HG03460 (cell line): ENCODE measurements around the gene SLC39A9.

ENCODE experiments used
- ATAC-seq: cut with Tn5 transposase; IDR thresholded peaks from one replicate; pipeline ENCODE4 v1.9.1; 2021; ENCODE audit not compliant: unreplicated experiment

SLC39A9 gene, protein sequence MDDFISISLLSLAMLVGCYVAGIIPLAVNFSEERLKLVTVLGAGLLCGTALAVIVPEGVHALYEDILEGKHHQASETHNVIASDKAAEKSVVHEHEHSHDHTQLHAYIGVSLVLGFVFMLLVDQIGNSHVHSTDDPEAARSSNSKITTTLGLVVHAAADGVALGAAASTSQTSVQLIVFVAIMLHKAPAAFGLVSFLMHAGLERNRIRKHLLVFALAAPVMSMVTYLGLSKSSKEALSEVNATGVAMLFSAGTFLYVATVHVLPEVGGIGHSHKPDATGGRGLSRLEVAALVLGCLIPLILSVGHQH

DNA sequence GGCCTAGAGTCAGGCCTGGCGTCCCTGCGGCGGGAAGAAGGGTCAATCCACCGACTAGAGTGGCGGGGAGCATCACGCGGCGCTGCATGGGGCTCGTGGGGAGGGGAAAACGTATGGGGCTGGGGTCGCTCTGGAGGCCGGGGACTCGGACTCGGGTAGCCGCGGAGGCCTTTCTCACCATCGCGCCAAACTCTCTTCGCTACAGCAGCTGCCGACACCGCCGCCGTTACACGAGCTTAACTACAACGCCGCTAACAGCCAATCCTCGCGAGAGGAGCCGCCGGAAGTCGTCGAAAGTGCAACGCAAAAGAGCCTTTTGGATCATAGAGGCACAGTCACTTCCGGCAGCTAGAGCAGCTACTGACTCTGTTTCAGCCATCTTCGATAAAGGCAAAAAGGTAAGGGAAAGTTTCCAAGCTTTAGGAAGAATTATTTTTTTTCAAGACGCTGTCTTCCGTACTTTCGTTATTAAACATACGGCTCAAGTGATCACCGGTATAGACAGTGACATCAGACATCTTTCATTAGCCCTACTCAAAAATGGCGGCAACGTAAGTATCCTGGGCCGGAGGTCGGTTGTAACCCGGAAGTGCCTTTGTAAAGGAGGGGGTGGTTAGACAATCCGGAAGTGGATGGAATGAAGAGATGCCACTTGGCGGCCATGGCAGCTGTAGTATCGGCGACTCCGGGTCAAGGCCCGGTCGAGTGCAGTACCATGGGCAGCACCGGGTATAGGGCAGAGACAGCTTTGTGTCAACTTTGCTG lies at the start of gene SLC39A9, which contains the start of gene ERH:
SLC39A9 (plus strand) TSS at position 640 of the 765 bp plus-strand sequence. CDS start 678 bp downstream, outside the sequence.
ERH (minus strand) TSS at position 247 of the 765 bp plus-strand sequence; CDS start at position 181, 66 bp downstream.
- peak; percentile 91 for ATAC-seq

DNA sequence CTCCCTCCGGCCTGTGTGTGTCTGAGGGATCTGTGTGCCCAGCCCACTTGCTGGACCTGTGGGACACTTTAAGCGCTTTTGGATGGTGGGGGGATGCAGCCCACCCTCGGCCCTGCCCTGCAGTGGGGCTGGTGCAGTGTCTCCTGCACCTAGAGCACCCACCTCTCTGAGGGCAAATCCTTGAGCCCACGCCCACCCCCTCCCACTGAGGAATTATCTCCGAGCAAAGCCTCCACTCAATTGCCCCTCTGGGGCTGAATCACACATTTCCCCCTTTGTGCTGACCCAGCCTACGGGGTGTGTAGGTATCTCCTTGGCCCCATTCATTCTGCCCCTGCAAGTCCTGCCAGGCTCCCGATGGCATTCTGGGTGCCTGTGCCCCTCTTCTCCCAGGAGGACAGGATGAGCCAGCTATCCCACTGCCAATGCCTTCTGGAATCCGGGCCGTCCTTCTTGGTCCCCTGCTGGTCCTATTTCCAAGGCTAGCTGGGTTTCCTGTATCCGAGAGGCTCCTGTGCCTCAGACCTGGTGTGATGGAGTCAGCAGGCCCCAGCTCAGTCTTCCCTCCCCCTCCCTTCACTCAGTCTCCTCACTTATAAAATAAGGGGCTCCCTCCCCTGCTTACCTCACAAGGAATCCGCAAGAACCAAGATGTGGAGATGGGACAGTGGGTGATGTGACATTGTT lies 49.3 kb upstream of the SLC39A9 start:
- no peak for ATAC-seq

DNA sequence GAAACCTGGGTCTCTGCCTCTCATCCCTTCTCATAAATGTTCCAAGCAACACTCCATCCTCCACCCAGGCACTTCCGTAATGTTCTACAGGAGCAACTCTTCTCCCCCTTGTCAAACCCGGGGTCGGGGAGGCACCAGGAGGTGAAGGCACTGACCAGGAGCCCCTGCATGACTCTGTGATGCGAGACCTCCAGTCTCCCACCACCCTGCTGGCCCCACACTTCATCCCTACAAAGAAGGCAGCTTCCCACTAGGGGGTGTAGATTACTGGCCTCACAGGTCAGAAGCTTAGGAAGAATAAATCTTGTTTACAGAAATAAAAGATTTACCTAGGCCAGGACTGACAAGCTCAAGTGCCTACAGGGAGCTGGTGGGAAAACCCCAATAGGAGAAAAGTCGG lies 47.6 kb upstream of the SLC39A9 start:
- no peak for ATAC-seq

DNA sequence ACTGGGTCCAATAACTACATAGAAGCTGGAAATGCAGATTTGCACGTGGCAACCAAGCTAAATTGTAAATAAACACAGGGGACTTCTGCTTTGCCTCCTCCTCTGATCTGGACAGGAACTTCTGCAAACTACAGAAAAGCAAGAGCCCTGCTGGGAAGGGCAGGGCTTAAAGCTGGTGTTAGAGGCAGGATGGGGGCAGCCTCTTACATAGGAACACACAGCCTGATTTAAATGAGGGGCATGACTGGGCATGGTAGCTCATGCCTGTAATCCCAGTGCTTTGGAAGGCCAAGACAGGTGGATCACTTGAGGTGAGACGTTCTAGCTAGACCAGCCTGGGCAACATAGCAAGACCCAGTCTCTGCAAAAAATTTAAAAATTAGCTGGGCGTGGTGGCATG lies 47.1 kb upstream of the SLC39A9 start:
- no peak for ATAC-seq

DNA sequence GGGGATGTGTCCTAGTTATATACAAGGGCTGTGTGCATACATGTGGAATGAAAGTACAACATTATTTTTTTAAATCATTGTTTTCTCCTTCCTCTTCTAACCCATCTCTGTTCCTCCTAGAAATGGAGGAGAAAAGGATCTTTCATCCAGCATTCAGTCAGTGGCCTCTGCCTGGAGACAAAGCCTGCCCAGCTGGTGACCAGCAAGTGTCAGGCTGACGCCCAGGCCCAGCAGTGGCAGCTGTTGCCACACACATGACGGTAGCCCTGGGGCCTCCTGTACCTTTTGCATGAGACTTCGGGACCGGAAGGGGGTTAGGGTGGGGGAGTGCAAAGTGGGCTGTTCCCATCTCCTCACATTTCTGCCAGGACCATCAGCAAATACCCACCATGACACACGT lies 46.6 kb upstream of the SLC39A9 start:
- no peak for ATAC-seq

DNA sequence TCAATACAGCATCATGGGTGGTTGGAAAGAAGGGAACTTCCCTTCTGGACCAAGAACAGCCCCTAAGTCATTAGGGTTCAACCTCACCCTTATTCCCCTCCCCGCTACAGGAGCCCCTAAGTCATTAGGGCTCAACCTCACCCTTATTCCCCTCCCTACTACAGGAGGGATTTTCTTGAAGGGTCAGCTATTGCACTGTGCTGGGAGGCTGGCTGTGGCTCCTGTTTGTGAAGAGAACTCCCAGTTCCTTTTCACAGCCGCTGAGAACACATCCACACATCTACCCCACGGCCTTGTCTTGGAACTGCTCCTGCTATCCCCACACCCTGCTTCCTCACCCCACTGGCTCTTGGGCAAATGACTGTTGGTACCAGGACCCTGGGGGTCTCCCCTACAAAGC lies 45.3 kb upstream of the SLC39A9 start:
- no peak for ATAC-seq

DNA sequence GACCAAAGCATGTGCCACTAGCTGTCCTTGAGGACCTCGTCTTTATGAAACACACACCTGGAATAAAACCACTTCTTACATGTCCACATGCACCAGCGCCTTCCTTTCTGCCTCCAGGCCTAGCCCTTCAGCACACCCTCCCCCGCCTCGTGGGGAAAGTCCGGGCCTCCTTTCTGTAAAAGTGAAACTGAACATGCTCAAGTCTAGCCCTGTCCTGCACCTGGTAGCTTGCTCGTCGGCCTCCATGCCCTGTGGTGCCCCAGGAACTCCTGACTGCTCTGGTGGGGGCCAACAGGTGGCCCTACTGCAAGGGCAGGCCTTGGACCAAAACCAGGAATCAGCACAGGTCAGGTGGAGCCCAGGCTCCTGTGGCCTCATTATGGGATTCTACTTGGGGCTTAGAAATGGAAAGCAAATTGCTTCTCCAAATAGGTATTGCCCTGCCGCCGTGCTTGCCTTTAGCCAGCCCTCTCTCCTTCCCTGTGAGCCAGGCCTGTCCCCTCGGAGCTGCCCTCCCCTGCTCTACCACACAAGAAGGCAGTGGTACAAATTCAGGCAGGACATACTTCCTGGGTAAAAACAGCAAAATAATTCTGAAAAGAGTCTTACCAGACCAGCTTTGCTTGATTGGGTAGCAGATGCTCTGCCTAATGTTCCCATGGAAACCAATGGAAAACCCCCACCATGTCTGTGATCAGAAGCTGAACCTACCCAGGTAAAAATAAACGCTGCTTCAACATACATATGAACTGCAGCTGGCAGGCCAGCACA lies 43.9 kb upstream of the SLC39A9 start:
- ATAC-seq = peak; percentile 89

DNA sequence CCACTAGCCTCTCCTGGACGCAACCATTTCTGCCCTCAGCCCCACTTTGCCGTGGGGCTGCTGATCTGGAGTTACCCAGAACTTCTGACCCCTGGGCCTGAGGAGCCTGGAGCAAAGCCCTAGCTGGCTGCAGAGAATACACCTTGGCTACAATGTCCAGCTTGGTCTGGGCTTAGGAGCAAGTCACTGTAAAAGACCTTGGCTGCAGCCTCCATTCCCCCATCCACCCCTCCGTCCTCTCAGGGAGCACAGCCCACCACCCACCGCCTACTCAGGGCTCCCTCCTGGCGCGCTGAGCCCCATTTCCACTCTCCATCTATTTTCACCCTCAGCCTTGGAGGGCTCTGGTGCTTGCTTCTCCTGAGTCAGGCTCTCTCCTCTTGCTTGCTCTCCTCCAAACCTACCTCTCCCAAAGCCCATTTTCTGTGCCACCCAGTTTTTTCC lies 43.3 kb upstream of the SLC39A9 start:
- ATAC-seq = no peak

DNA sequence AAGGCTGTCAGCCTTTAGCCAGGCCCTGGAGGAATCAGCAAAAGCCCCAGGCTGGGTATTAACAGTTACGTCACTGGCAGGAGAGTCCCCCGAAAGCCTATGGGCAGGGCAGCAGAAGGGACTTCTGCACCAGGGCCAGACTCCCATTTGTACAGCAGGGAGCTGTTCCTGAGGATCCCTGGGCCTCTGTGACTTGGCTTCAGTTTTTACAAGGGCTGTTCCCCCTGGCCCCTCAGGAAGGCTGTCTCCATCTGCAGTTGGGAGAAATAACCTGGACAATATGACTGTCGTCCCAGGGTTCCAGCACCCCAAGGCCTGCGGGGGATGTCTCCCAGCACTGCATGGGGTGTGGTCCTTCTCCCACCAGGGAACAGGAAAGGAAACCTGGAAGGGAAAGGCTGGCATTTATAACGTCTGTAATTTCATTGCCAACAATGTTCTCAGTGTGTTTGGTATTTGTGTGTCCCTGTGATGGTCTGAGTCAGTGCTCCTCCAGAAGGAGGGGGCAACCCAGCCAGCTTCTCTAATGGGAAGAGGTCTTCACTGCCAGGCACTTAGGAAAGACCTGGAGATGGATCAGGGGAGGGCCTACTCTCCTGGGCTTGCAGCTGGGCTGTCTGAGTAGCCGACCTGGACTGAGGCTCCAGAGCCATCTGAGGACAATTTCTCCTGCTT lies 42.7 kb upstream of the SLC39A9 start:
- ATAC-seq = no peak

DNA sequence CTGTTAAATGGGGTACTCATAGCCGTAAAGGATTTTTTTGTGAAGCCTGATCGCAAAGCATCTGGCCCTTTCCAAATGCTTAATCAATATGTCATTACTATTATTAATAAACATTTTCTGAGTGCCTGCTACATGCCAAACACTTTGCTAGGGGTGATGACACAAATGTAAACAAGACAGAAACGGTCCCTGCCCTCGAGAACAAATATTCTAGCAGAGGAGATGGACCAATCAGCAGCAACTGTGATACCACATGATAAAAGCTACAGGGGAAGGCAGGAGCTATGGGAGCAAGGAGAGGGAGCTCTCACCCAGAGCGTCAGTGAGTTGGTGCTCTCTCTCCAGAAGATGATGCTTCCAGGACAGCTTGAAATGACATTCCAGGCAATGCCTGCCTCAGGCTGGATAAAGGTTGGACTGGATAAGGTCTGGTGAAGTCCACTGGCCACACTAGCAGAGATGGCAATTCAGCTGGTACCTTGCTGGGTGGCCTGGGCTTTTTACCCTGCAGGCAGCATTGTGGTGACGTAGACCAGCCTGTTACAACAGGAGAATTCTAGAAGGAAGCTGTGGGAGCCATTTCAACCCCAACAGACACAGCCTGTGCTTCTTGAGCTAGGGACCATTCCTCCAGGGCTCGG lies 41.5 kb upstream of the SLC39A9 start:
- no peak for ATAC-seq

DNA sequence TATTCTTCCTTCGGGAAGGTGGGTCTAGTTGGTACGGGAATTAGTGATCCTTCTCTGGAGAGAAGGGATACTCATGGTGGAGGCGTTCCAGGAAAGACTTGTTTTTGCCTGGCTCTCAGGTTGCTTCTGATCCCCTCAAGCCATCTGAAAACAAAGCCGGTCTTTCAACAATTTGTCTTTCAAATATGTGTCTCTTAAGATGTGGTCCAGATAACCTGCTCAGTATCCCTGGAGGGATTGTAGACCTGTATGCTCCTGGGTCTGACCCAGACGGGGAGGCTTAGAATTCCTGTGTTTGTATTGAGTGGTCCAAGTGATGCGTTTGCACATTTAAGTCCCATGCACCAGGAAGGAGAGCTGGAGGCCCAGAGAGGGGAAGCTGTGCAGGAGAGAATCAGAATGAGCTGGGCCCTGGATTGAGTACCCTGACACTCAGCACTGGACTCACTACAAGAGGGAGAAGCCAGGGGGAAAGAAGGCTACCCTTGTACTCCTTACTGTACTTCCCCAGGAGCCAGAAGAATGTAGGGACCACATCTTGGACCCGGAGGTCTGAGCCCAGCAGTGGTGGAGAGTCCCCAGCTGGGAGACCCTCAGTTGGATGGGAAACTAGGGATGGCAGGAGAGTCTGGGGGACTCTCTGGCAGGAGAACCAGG lies 40.8 kb upstream of the SLC39A9 start:
- ATAC-seq = no peak

DNA sequence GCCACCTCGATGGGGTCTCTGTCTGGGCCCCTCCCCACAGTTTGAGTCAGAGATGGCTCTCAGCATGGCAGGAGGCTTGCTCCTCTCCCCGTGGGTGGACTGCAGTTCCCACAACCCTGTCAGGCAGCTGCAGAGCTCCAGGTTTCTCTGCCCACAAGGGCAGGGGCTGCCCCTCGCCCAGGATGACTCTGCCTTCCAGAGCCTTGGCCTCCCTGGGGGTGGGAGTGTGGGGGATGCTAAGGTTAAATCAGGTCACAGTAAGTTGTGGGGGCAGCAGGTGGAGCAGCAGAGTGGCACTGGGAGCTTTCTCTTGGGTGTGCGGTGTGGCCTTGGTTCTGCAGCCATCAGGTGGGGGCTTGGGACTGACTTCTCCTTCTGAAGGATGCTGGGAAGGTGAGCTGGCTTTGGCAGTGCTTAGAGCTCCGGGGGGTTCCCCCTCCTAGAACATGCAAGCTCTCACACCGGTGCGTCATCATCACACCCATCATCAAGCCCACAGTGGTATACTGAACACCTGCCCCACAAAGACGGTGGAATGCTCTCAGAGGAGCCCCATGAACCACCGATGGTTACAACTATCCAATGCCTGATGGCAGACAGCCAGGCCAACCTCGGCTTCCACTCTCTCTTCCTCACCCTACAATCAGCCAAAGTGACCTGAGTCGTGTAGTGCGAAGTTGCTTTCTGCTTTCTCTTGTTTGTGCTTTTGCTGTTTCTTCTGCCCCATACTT lies 40.1 kb upstream of the SLC39A9 start:
- no peak for ATAC-seq

DNA sequence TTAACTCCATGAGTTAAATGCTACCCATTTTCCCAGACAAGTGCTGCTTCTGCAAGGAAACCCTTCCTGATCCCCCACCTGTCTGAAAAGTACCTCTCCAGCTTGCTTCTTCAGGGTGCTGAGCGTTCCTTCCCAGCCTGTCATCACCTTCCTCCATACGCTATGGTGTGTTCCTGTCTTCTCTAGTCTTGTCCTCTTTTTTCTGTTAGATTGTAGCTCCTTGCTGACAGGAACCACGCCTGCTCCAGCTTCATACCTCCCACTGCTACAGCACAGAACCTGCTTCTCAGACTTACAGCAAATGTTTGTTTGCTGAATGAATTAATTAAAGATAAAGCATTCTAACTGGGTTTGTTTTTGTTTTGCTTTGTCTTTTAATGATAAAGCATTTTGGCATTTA lies 39.5 kb upstream of the SLC39A9 start:
- no peak for ATAC-seq

DNA sequence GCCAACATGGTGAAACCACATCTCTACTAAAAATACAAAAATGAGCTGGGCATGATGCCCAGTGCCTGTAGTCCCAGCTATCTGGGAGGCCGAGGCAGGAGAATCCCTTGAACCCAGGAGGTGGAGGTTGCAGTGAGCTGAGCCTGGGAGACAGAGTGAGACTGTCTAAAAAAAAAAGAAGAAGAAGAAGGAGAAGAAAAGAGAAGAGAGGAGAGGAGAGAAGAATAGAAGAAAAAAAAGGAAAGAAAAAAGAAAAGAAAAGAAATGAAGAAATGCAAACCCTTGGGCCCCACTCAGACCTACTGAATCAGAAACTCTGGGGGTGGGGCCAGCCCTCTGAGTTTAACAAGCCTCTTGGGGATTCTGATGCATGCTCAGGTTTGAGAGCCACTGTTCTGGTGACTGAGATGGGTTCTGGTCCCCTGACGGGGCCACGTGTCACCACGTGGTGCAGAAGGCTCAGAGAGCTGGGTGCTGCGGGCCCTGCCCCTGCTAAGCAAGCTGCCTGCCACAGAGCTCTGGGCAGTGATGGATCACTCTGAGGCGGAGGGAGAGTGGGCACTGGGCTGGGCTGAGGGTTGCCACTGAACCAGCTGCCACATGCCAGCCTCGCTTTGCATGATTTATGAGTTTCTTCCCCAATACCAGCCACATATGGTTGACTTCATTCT lies 37.9 kb upstream of the SLC39A9 start:
- peak; percentile 46 for ATAC-seq

DNA sequence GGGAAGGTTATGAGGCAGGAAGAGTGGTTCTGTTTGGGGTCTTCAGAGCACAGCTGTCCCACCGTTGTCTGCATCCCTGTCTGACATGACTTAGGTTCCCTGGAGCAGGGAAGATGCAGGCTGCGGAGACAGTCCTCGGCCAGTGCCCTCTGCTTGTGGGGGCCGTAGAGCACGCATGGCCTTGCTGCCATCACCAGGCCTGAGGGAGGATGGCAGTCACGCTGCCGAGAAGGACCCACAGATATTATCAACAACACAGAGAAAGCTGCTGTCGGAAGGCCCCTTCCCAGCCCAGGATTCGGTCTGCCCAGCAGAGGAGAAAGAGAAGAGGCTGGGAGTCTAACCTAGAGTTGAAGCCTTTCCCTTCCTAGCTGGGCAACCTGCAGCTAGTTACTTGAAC lies 35.4 kb upstream of the SLC39A9 start:
- no peak for ATAC-seq

DNA sequence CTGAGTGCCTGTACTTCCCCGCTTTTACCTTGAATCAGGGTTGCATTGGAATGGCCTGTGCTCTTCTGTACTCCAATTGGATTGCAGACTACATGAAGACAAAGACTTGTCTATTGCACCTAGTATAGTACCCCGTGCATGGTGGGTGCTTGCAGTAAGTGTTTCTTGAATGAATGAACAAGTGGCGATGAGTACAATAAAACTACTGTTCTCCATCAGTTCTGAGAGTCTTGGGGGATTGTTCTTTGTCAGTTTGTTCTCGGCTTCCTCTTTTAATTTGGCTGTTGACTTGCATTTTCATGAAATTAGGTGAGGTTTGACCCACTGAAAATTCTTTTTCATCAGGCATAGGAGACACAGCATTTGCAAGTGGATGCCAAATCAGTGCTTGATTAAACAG lies 34.5 kb upstream of the SLC39A9 start:
- ATAC-seq = no peak

DNA sequence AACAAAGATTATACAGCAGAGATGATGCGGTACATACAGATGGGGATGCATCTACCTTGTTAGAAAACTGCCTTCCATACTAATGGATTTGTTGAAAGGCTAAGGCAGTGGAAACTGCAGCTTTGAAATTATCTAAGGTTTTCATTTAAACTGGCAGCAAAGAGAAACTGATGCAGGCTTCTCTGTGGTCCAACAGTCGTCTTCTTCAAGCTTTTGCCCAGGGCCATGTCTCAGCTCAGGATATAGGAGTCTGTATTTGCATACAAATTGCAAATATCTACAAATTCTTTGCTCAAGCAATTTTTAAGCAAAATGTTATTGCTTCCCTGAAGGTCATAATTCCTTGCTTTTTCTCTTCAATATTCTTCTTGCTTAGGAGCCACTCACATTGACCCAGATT lies 34.1 kb upstream of the SLC39A9 start:
- no peak for ATAC-seq

DNA sequence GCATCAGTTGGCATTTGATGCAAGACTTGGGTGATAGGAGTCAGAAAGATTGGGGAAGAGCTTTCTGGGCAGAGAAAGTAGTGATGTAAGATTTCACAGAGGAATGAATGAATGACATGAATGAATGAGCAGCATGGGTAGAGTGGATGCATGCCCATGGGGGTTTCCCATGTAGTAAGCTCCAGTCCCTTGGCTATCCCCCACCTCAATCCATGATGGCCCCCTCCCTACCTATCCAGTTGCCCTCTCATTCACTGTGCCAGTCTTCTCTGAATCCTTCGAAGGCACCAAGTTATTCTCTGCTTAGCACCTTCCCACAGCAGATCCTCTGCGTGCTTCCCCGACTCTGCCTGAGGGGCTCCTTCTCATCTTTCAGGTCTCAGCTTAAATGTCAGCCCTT lies 32.4 kb upstream of the SLC39A9 start:
- ATAC-seq = no peak
